ENCODE measurements around the gene SDSL. TPM values are rescaled to one million over a fixed set of nuclear protein-coding genes. Genes with fewer than 3 reads are reported as not detected.

SDSL gene
- total and polyA plus RNA-seq, 7 donors, result 0.82 to 33.0 (median 1.9) TPM

GRCh38 chr12:113475451-113476175 lies 53.4 kb downstream of the SDSL start:
- Histone ChIP-seq H3K9me3 (no peaks in the 10 kb centered on the region), H3K27me3 (peaks cover 59 to 97% (median 93%) of the 10 kb centered on the region in 3 donors), H3K4me3 (no peak overlapping the region), H3K36me3 (no peaks in the 10 kb centered on the region), H3K4me1 (no peaks in the 10 kb centered on the region), H3K27ac (no peak overlapping the region)
- DNase-seq, result no peak
- no peak for TF ChIP-seq CTCF (IDR thresholded peaks at IDR 0.05)
- no peak for TF ChIP-seq POLR2AphosphoS5 (IDR thresholded peaks at IDR 0.05)
- no peak for TF ChIP-seq POLR2A (IDR thresholded peaks at IDR 0.05)
- 4 to 9% methylated on average over 50 of the region's 50 CpGs for WGBS, 2 donors
- intact Hi-C loops (cut with DNase I), result no loop called here

- H3K4me1 ChIP-seq, result no peaks in the 10 kb centered on the region
- no peak overlapping the region for H3K4me3 ChIP-seq
- no peaks in the 10 kb centered on the region for H3K36me3 ChIP-seq
- H3K9me3 ChIP-seq, result no peaks in the 10 kb centered on the region
- DNase-seq, result no peak
- TF ChIP-seq POLR2AphosphoS5 (IDR thresholded peaks at IDR 0.05), result no peak
- no peak for TF ChIP-seq POLR2A (IDR thresholded peaks at IDR 0.05)
- no peak for TF ChIP-seq EP300 (IDR thresholded peaks at IDR 0.05)
- no peak for TF ChIP-seq CTCF (IDR thresholded peaks at IDR 0.05)
- intact Hi-C loops (cut with DNase I), result no loop called here
- no peak overlapping the region for H3K27ac ChIP-seq
- WGBS, 2 donors, result 5 to 9% methylated on average over 58 of the region's 58 CpGs
- peaks cover 58 to 97% (median 93%) of the 10 kb centered on the region in 3 donors for H3K27me3 ChIP-seq
These were observed 54.2 kb downstream of the SDSL start for GRCh38 chr12:113476176-113476986.

- DNase-seq, result no peak
- Histone ChIP-seq H3K36me3 (no peaks in the 10 kb centered on the region), H3K9me3 (no peaks in the 10 kb centered on the region), H3K4me1 (no peaks in the 10 kb centered on the region), H3K27me3 (peaks cover 51 to 97% (median 86%) of the 10 kb centered on the region in 3 donors), H3K27ac (no peak overlapping the region), H3K4me3 (no peak overlapping the region)
- 1 to 6% methylated on average over 7 of the region's 7 CpGs for WGBS, 2 donors
- intact Hi-C loops (cut with DNase I), result no loop called here
- TF ChIP-seq POLR2A (IDR thresholded peaks at IDR 0.05) (no peak), CTCF (IDR thresholded peaks at IDR 0.05) (no peak), EP300 (IDR thresholded peaks at IDR 0.05) (no peak), POLR2AphosphoS5 (IDR thresholded peaks at IDR 0.05) (no peak)
These were observed 55.1 kb downstream of the SDSL start for GRCh38 chr12:113477171-113477841.

- no peaks in the 10 kb centered on the region for H3K9me3 ChIP-seq
- no peak for DNase-seq
- H3K27me3 ChIP-seq, result peaks cover 50 to 97% (median 81%) of the 10 kb centered on the region in 3 donors
- TF ChIP-seq CTCF (IDR thresholded peaks at IDR 0.05) (no peak), EP300 (IDR thresholded peaks at IDR 0.05) (no peak), POLR2A (IDR thresholded peaks at IDR 0.05) (no peak), POLR2AphosphoS5 (IDR thresholded peaks at IDR 0.05) (no peak)
- H3K27ac ChIP-seq, result no peak overlapping the region
- no peaks in the 10 kb centered on the region for H3K4me1 ChIP-seq
- H3K4me3 ChIP-seq, result no peak overlapping the region
- WGBS, 2 donors, result 9 to 15% methylated on average over 3 of the region's 3 CpGs
- no peaks in the 10 kb centered on the region for H3K36me3 ChIP-seq
- intact Hi-C loops (cut with DNase I), result no loop called here
These were observed 55.6 kb downstream of the SDSL start for GRCh38 chr12:113477842-113478215.

Measured in sigmoid colon (tissue), 7 donors.